Kidney epithelial cell (primary cell): ENCODE results near the gene SLC35E3. TPM values are rescaled to one million over a fixed set of nuclear protein-coding genes. Genes with fewer than 3 reads are reported as not detected.

Experiments
- DNase-seq: peaks from one replicate; pipeline ENCODE4 v3.0.0-alpha.2; 2010; ENCODE audit warnings: low read depth
- H3K27me3 ChIP-seq: 2 replicates; pipeline ENCODE4 v1.6.0; 2011; ENCODE audit warnings: low read length; ENCODE audit not compliant: control insufficient read depth, insufficient read depth
- H3K36me3 ChIP-seq: 2 replicates; pipeline ENCODE4 v1.5.1; 2011; ENCODE audit warnings: low read length; ENCODE audit not compliant: control insufficient read depth, insufficient read depth
- H3K4me3 ChIP-seq: 2 replicates; pipeline ENCODE4 v1.5.1; 2011; ENCODE audit warnings: low read depth, mild to moderate bottlenecking, control low read depth, low read length
- CTCF ChIP-seq: IDR thresholded peaks from 2 replicates; pipeline ENCODE4 v1.5.1; 2011; ENCODE audit warnings: mild to moderate bottlenecking, moderate library complexity, low read length, control low read depth, inconsistent platforms; ENCODE audit not compliant: insufficient read depth, poor library complexity, severe bottlenecking
- total RNA-seq: library from RNA; depleted of rRNA; stranded (reverse); fragments of >200 nt; gene quantifications from 2 replicates; pipeline ENCODE4 v1.2.3, GENCODE V29; 2015

The SLC35E3 gene
- total RNA-seq, 1 donor from 2014 or later, result 4.3 TPM

- TF ChIP-seq CTCF, result no peak
- H3K36me3 ChIP-seq, result no peaks in the 10 kb centered on the region
- H3K4me3 ChIP-seq, result no peak overlapping the region
- no peak for DNase-seq
- H3K27me3 ChIP-seq, result no peaks in the 10 kb centered on the region
Observed at GRCh38 chr12:68788554-68789143, 42.7 kb downstream of the SLC35E3 start.

GRCh38 chr12:68789144-68789878 lies 43.3 kb downstream of the SLC35E3 start:
- no peak overlapping the region for H3K4me3 ChIP-seq
- DNase-seq, result no peak
- H3K27me3 ChIP-seq, result no peaks in the 10 kb centered on the region
- no peak for TF ChIP-seq CTCF
- H3K36me3 ChIP-seq, result no peaks in the 10 kb centered on the region

GRCh38 chr12:68790081-68790951 lies 44.3 kb downstream of the SLC35E3 start:
- H3K4me3 ChIP-seq, result no peak overlapping the region
- no peak for TF ChIP-seq CTCF
- DNase-seq, result no peak

GRCh38 chr12:68790952-68791234 lies 44.9 kb downstream of the SLC35E3 start:
- no peaks in the 10 kb centered on the region for H3K36me3 ChIP-seq
- H3K4me3 ChIP-seq, result no peak overlapping the region
- no peak for TF ChIP-seq CTCF
- DNase-seq, result no peak
- no peaks in the 10 kb centered on the region for H3K27me3 ChIP-seq

More at GRCh38 chr12:68790081-68790951, 44.3 kb downstream of the SLC35E3 start:
- no peaks in the 10 kb centered on the region for H3K36me3 ChIP-seq
- H3K27me3 ChIP-seq, result no peaks in the 10 kb centered on the region

- H3K36me3 ChIP-seq, result no peaks in the 10 kb centered on the region
- H3K4me3 ChIP-seq, result no peak overlapping the region
- H3K27me3 ChIP-seq, result no peaks in the 10 kb centered on the region
- no peak for DNase-seq
- TF ChIP-seq CTCF, result no peak
Observed at GRCh38 chr12:68791897-68792481, 46.0 kb downstream of the SLC35E3 start.
